MM.1S (cell line): ENCODE data around the gene GPD1L.

Experiments
- DNase-seq: peaks from one replicate; pipeline ENCODE4 v3.0.0-alpha.2; 2015
- H2AFZ ChIP-seq: fragments of 300-600 bp; sonication (generic); 2 replicates; pipeline ENCODE4 v1.6.0; 2016; ENCODE audit warnings: antibody characterized with exemption, low read length
- H3F3A ChIP-seq: fragments of 300-600 bp; sonication (generic); 2 replicates; pipeline ENCODE4 v1.6.1; 2016; ENCODE audit warnings: mild to moderate bottlenecking, antibody characterized with exemption, low read length, moderate library complexity, mixed read lengths; ENCODE audit not compliant: insufficient read depth
- H3K27ac ChIP-seq: fragments of 300-600 bp; sonication (generic); 2 replicates; pipeline ENCODE4 v1.5.1; 2016; ENCODE audit warnings: mild to moderate bottlenecking, low read length
- H3K27me3 ChIP-seq: fragments of 300-600 bp; sonication (generic); replicated peaks from 2 replicates; pipeline ENCODE4 v1.6.0; 2016; ENCODE audit warnings: low read length; ENCODE audit not compliant: insufficient read depth
- H3K36me3 ChIP-seq: fragments of 300-600 bp; sonication (generic); replicated peaks from 2 replicates; pipeline ENCODE4 v1.6.1; 2016; ENCODE audit warnings: mild to moderate bottlenecking, low read length, mixed read lengths; ENCODE audit not compliant: insufficient read depth
- H3K4me1 ChIP-seq: fragments of 300-600 bp; sonication (generic); 2 replicates; pipeline ENCODE4 v1.6.1; 2016; ENCODE audit warnings: low read length, mixed read lengths
- H3K4me2 ChIP-seq: fragments of 300-600 bp; sonication (generic); 2 replicates; pipeline ENCODE4 v1.6.0; 2016; ENCODE audit warnings: low read depth, low read length
- H3K4me3 ChIP-seq: fragments of 300-600 bp; sonication (generic); 2 replicates; pipeline ENCODE4 v1.5.1; 2016; ENCODE audit warnings: low read length, mixed read lengths
- H3K79me2 ChIP-seq: fragments of 300-600 bp; sonication (generic); 2 replicates; pipeline ENCODE4 v1.6.1; 2016; ENCODE audit warnings: mixed run types, low read length, mixed read lengths
- H3K9ac ChIP-seq: fragments of 300-600 bp; sonication (generic); 2 replicates; pipeline ENCODE4 v1.6.1; 2016; ENCODE audit warnings: low read length, mixed read lengths
- H3K9me2 ChIP-seq: fragments of 300-600 bp; sonication (generic); replicated peaks from 2 replicates; pipeline ENCODE4 v1.6.1; 2016; ENCODE audit warnings: mild to moderate bottlenecking, low read length, mixed read lengths; ENCODE audit not compliant: insufficient read depth
- H3K9me3 ChIP-seq: fragments of 300-600 bp; sonication (generic); replicated peaks from 2 replicates; pipeline ENCODE4 v1.6.1; 2016; ENCODE audit warnings: mild to moderate bottlenecking, low read length, mixed read lengths; ENCODE audit not compliant: insufficient read depth
- H4K20me1 ChIP-seq: fragments of 300-600 bp; sonication (generic); 2 replicates; pipeline ENCODE4 v1.6.1; 2016; ENCODE audit warnings: mild to moderate bottlenecking, low read length, moderate library complexity, mixed read lengths; ENCODE audit not compliant: insufficient read depth
- EZH2 ChIP-seq: fragments of 300-600 bp; sonication (generic); optimal IDR thresholded peaks from 2 replicates; pipeline ENCODE3; 2017; ENCODE audit warnings: low read depth, mild to moderate bottlenecking, antibody characterized with exemption, low read length, mixed read lengths
- EZH2phosphoT487 ChIP-seq: fragments of 300-600 bp; sonication (generic); IDR thresholded peaks from 2 replicates; pipeline ENCODE4 v1.6.1; 2018; ENCODE audit warnings: antibody characterized with exemption, low read length
- TF ChIP-seq, protein P1 (sequence below): fragments of 300-600 bp; sonication (generic); IDR thresholded peaks from 2 replicates; pipeline ENCODE4 v1.5.1; 2016; ENCODE audit warnings: antibody characterized with exemption, low read length, mixed read lengths

GPD1L gene

DNA sequence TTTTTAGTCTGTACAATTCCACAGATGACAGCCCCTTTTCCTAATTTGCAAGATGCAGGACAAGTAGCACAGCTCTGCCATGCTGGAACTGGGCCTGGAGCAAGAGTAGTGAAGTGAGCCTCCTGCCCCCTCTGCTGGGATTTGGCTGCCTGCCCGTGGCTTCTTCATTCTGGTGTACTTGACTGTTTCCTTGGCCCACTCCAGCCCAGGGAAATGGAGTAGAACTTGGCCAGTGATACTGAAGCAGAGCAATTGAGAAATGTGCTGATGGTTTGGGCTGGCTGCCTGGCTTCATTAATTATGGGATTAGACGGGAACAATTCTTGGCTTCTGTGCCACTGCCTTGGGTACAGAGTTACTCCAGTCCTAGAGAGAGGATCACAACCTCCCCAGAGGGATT lies 2.8 kb downstream of the GPD1L start:
- no peak overlapping the region for H3K9ac ChIP-seq
- DNase-seq, result no peak
- peaks cover 4% of the 10 kb centered on the region; the same call in 1 of the 2 replicates for H3K4me1 ChIP-seq
- H3F3A ChIP-seq, result no peaks in the 10 kb centered on the region
- H3K4me3 ChIP-seq, result no peak overlapping the region
- no peaks in the 10 kb centered on the region for H3K36me3 ChIP-seq
- no peaks in the 10 kb centered on the region for H3K9me2 ChIP-seq
- TF ChIP-seq EZH2, result no peak
- TF ChIP-seq, protein P1, sequence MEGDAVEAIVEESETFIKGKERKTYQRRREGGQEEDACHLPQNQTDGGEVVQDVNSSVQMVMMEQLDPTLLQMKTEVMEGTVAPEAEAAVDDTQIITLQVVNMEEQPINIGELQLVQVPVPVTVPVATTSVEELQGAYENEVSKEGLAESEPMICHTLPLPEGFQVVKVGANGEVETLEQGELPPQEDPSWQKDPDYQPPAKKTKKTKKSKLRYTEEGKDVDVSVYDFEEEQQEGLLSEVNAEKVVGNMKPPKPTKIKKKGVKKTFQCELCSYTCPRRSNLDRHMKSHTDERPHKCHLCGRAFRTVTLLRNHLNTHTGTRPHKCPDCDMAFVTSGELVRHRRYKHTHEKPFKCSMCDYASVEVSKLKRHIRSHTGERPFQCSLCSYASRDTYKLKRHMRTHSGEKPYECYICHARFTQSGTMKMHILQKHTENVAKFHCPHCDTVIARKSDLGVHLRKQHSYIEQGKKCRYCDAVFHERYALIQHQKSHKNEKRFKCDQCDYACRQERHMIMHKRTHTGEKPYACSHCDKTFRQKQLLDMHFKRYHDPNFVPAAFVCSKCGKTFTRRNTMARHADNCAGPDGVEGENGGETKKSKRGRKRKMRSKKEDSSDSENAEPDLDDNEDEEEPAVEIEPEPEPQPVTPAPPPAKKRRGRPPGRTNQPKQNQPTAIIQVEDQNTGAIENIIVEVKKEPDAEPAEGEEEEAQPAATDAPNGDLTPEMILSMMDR, result no peak
- no peak for TF ChIP-seq EZH2phosphoT487
- no peaks in the 10 kb centered on the region for H4K20me1 ChIP-seq
- H2AFZ ChIP-seq, result no peak overlapping the region
- H3K9me3 ChIP-seq, result no peaks in the 10 kb centered on the region
- H3K79me2 ChIP-seq, result 0 out of 2 replicates have a peak, but pooled peaks cover 5% of the 10 kb centered on the region
- H3K27me3 ChIP-seq, result no peaks in the 10 kb centered on the region
- no peak overlapping the region for H3K27ac ChIP-seq
- no peak overlapping the region for H3K4me2 ChIP-seq

DNA sequence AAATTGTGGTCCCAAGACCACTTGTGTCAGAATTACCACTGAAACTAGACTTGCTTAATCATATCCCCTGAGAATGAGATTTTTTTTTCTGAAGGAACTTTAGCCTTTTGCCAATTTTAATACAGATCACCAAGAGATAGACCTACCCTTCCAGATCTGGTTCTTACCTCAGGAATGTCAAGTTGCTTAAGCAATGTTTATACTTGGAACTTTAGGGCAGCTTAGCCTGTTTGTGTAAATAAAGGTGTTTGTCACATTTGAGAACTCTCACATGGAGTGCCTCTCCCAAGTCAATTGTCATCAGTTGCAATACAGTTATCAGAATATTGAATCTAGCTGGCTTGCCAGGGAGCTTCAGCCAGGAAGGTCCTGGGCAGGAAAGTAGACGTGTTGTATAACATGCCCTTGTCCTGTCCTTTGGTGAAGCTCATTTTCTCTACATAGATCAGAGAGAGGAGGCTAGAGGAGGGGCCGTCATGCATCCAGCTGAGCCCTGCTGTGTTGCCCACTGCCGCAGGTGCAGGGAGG lies 3.9 kb downstream of the GPD1L start:
- no peak overlapping the region for H3K9ac ChIP-seq
- 0 out of 2 replicates have a peak, but pooled peaks cover 5% of the 10 kb centered on the region for H3K79me2 ChIP-seq
- TF ChIP-seq EZH2phosphoT487 (no peak), EZH2 (no peak)
- TF ChIP-seq, protein P1, result no peak
- no peak overlapping the region for H3K4me2 ChIP-seq
- no peaks in the 10 kb centered on the region for H3F3A ChIP-seq
- H3K4me3 ChIP-seq, result no peak overlapping the region
- no peak for DNase-seq
- H3K4me1 ChIP-seq, result peaks cover 4% of the 10 kb centered on the region; the same call in 1 of the 2 replicates
- no peaks in the 10 kb centered on the region for H4K20me1 ChIP-seq
- H3K9me2 ChIP-seq, result no peaks in the 10 kb centered on the region
- no peak overlapping the region for H2AFZ ChIP-seq
- H3K27me3 ChIP-seq, result no peaks in the 10 kb centered on the region
- no peak overlapping the region for H3K27ac ChIP-seq
- no peaks in the 10 kb centered on the region for H3K9me3 ChIP-seq
- H3K36me3 ChIP-seq, result no peaks in the 10 kb centered on the region

DNA sequence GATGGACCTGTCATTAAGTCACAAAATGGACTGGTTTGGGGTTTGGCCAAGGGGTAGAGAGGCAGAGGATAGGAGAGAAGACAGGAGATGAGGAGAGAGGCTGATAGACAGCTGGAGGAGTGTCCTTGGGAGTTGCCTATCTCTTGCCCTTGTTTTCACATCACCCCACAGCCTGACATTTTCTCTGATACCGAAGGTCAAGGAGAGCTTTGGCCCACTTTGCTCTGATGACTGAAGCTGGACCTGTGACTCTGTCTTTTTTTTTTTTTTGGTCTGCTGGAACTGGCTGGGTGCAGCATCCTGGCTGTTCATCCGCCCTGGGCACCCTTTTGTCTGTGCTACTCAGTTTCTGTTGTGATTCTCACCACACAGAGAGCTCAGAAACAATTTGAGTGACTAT lies 5.1 kb downstream of the GPD1L start:
- H3K27ac ChIP-seq, result no peak overlapping the region

More for the DNA sequence above, 5.1 kb downstream of the GPD1L start:
- Histone ChIP-seq H3K79me2 (0 out of 2 replicates have a peak, but pooled peaks cover 5% of the 10 kb centered on the region), H3K9me3 (no peaks in the 10 kb centered on the region), H3K9ac (no peak overlapping the region), H3F3A (no peaks in the 10 kb centered on the region), H3K4me2 (no peak overlapping the region), H3K4me3 (no peak overlapping the region), H3K9me2 (no peaks in the 10 kb centered on the region), H3K27me3 (no peaks in the 10 kb centered on the region), H2AFZ (no peak overlapping the region), H4K20me1 (no peaks in the 10 kb centered on the region), H3K36me3 (no peaks in the 10 kb centered on the region), H3K4me1 (no peaks in the 10 kb centered on the region; the same call in 1 of the 2 replicates)
- TF ChIP-seq EZH2phosphoT487 (no peak), EZH2 (no peak)
- TF ChIP-seq, protein P1, result no peak
- DNase-seq, result no peak
